Measurements from ENCODE around the gene SIRT3.

SIRT3 gene

DNA sequence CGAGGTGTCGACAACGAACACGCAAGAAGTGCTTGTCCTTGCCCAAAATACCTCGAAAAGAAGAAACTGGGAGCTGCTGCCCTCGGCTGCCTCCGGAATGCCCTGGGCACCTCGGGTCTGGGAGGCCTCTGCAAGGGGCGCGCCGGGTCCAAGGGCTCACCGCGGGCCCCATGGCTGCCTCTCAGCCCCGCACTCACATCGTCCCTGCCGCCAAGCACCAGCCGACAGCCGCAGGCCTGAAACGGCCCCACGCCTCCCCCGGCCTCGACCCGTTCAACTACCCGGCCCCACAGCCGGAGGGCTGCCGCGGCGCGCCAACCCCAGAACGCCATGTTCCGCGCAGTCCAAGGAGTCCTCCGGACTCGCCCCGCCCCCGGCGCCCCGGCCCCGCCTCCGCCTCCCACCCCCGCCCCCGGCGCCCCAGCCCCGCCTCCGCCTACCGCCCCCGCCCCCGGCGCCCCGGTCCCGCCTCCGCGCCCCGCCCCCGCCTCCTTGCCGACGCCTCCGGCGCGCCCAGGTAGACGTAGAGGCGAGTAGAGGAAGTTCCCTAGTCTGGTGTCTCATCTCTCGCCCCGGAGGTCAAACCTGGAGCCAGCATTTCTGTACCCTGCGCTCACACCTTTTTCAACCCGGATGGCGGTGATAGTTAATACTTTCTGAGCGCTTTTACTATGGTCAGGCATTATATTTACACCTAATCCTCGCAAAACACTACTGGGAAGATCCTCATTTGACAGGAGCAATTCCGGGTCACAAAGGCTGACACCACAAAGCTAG is at the start of gene SIRT3:
Gene SIRT3 (minus strand): TSS at position 346 of the 777 bp plus-strand sequence. CDS start 14 bp downstream, at position 332.
- Mint-ChIP-seq H3K4me1 (ENCODE audit: low read depth) (peaks cover 32% of the 10 kb centered on the region), H3K27ac (peak within 1 kb of the TSS; percentile 99), H3K9me3 (no peaks in the 10 kb centered on the region), H3K4me3 (peak within 1 kb of the TSS; percentile 98), H3K36me3 (ENCODE audit: low read depth) (peaks cover 11% of the 10 kb centered on the region), H3K27me3 (ENCODE audit: low read depth) (no peaks in the 10 kb centered on the region)
- DNase-seq (ENCODE audit: low spot score) = peak; percentile 77

DNA sequence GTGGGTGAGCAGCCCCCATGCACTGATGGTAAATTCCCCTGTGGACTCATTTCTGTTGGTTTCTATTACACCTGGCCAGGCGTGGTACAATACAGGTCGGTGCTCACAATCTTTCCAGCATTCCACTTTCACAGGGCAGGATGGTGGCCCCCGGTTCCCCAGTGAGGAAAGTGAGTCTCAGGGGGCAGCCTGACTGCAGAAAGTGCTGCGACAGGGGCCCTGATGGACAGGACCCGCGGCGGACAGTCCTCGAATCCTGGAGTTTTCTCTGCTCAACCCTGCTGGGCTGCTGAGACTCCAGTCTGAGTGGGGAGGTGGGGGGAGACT is 49.7 kb upstream of the SIRT3 start:
- H3K27me3 Mint-ChIP-seq (ENCODE audit: low read depth) = peaks cover 35% of the 10 kb centered on the region
- no peak overlapping the region for H3K4me3 Mint-ChIP-seq
- no peak overlapping the region for H3K27ac Mint-ChIP-seq
- no peaks in the 10 kb centered on the region for H3K9me3 Mint-ChIP-seq
- DNase-seq (ENCODE audit: low spot score) = no peak
- peaks cover 20% of the 10 kb centered on the region for H3K36me3 Mint-ChIP-seq (ENCODE audit: low read depth)
- H3K4me1 Mint-ChIP-seq (ENCODE audit: low read depth) = peaks cover 30% of the 10 kb centered on the region

- H3K27ac Mint-ChIP-seq = no peak overlapping the region
- DNase-seq (ENCODE audit: low spot score) = no peak
- no peak overlapping the region for H3K4me3 Mint-ChIP-seq
- H3K4me1 Mint-ChIP-seq (ENCODE audit: low read depth) = peaks cover 32% of the 10 kb centered on the region
- H3K36me3 Mint-ChIP-seq (ENCODE audit: low read depth) = peaks cover 19% of the 10 kb centered on the region
- no peaks in the 10 kb centered on the region for H3K9me3 Mint-ChIP-seq
- H3K27me3 Mint-ChIP-seq (ENCODE audit: low read depth) = peaks cover 37% of the 10 kb centered on the region
Observed at GRCh38 chr11:285021-285893, 49.1 kb upstream of the SIRT3 start.

DNA sequence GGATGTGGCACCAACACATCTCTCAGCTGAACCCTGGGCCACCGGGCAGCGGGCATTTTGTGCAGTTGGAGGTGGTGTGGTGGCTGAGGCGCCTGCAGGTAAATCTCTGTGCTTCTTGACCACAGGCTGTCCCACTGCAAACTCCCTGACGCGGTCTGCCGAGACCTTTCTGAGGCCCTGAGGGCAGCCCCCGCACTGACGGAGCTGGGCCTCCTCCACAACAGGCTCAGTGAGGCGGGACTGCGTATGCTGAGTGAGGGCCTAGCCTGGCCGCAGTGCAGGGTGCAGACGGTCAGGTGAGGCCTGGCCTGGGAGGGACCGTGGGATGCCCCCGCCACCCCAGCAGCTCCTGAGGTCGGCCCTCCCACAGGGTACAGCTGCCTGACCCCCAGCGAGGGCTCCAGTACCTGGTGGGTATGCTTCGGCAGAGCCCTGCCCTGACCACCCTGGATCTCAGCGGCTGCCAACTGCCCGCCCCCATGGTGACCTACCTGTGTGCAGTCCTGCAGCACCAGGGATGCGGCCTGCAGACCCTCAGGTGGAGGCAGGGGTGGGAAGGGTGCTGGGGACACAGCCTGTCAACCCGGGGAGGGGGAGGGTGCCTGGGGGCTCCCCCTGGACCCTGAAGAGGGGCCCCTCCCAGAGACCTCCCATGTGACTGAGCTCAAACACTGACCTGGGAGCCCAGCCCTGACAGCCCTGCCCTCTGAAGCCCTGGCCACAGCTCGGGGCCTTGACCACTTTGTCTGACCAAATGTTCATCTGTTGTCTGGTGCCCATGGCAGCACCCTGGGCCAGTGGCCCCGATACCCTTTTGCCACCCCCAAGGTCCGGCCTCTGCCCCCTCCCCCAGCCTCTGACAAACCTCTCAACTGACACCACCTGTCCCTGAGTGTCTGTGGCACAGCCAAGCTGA is 48.2 kb upstream of the SIRT3 start:
- Mint-ChIP-seq H3K27ac (no peak overlapping the region), H3K4me1 (ENCODE audit: low read depth) (peaks cover 32% of the 10 kb centered on the region), H3K36me3 (ENCODE audit: low read depth) (peaks cover 19% of the 10 kb centered on the region), H3K9me3 (no peaks in the 10 kb centered on the region), H3K27me3 (ENCODE audit: low read depth) (peaks cover 40% of the 10 kb centered on the region), H3K4me3 (no peak overlapping the region)
- no peak for DNase-seq (ENCODE audit: low spot score)

DNA sequence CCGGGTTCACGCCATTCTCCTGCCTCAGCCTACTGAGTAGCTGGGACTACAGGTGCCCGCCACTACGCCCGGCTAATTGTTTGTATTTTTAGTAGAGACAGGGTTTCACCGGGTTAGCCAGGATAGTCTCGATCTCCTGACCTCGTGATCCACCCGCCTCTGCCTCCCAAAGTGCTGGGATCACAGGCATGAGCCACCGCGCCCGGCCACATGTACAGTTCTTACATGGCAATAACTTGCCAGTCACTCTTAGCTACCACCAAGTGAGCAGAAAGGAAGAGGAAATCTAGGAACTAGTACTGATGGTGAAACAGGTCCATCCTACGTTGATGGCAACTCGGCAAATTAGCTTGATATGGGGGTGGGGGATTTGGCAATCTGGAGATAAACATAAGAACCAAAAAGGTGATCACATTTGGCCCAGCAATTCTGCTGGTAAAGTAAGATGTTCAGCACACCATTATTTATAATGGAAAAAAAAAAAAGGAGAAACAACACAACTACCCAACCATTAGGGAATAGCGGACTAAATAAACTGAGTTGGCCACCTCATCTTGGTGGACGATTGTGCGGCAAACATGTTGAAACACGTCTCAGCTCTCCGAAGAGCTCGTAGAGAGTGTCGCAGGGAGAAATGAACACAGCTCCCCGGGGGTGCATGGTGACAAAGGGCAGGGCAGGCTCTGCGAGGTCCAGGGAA is 47.4 kb upstream of the SIRT3 start:
- Mint-ChIP-seq H3K4me1 (ENCODE audit: low read depth) (peaks cover 35% of the 10 kb centered on the region), H3K27ac (no peak overlapping the region), H3K27me3 (ENCODE audit: low read depth) (peaks cover 44% of the 10 kb centered on the region), H3K9me3 (no peaks in the 10 kb centered on the region), H3K36me3 (ENCODE audit: low read depth) (peaks cover 21% of the 10 kb centered on the region), H3K4me3 (no peak overlapping the region)
- no peak for DNase-seq (ENCODE audit: low spot score)

DNA sequence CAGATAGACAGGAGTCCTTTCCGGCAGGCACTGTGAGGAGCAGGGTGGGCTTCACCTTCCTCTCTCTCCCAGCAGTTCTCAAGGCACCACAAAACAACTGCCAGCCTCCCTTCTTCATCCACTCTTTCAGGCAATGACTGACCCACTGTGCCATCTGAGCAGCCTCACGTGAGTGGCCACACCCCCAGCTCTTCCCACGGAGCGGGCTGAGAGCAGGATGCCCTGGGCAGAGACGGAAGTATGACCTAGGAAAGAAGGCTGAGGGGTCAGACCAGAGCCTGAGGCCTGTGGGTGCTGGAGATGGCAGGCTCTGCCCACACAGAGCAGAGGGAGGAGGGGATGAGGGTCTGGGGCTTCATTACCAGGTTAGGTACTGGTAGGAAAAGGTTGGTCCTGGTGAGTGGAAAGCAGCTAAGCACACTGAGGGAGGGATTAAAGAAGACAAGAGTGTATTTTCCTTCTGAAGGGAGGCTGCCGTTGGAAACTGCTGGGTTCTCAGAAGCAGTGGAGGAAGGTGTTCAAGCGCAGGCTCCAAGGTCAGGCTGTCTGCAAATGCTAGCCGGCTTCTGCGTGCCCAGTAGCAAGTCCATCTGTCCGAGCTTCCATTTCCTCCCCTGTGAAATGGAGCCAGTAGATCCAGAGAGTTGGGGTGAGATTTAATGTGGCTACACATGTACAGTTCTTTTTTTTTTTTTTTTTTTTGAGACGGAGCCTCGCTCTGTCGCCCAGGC is 46.7 kb upstream of the SIRT3 start:
- Mint-ChIP-seq H3K4me3 (peak overlapping the region; percentile 77), H3K27ac (peak overlapping the region; percentile 59), H3K4me1 (ENCODE audit: low read depth) (peaks cover 40% of the 10 kb centered on the region), H3K9me3 (no peaks in the 10 kb centered on the region), H3K27me3 (ENCODE audit: low read depth) (peaks cover 49% of the 10 kb centered on the region), H3K36me3 (ENCODE audit: low read depth) (peaks cover 18% of the 10 kb centered on the region)
- DNase-seq (ENCODE audit: low spot score) = no peak

DNA sequence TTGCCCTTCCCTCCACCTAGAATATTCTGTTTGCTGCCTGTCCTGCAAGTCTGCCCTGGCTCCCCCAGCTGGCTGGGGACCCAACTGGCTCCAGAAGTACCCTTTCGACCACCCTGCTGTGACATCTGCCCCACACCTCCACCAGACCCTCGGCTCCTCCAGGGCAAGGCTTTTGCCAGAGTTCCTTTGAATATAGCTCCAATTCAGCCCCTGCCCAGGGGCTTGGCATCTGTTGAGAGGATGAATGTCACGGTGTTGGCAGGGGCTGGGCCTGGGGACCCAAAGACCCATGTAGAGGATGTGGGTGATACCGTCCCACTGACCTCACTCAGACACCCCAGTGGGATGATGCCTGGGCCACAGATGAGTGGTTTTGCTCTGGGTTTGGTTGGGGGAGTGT is 46.0 kb upstream of the SIRT3 start:
- Mint-ChIP-seq H3K4me1 (ENCODE audit: low read depth) (peaks cover 38% of the 10 kb centered on the region), H3K36me3 (ENCODE audit: low read depth) (peaks cover 20% of the 10 kb centered on the region), H3K27ac (peak overlapping the region; percentile 59), H3K4me3 (peak overlapping the region; percentile 77), H3K9me3 (no peaks in the 10 kb centered on the region), H3K27me3 (ENCODE audit: low read depth) (peaks cover 48% of the 10 kb centered on the region)
- no peak for DNase-seq (ENCODE audit: low spot score)

- DNase-seq (ENCODE audit: low spot score) = no peak
- Mint-ChIP-seq H3K4me3 (peak overlapping the region; percentile 77), H3K4me1 (ENCODE audit: low read depth) (peaks cover 38% of the 10 kb centered on the region), H3K27me3 (ENCODE audit: low read depth) (peaks cover 49% of the 10 kb centered on the region), H3K36me3 (ENCODE audit: low read depth) (peaks cover 24% of the 10 kb centered on the region), H3K9me3 (peaks cover 4% of the 10 kb centered on the region), H3K27ac (no peak overlapping the region)
Observed at GRCh38 chr11:281486-282161, 45.5 kb upstream of the SIRT3 start.

DNA sequence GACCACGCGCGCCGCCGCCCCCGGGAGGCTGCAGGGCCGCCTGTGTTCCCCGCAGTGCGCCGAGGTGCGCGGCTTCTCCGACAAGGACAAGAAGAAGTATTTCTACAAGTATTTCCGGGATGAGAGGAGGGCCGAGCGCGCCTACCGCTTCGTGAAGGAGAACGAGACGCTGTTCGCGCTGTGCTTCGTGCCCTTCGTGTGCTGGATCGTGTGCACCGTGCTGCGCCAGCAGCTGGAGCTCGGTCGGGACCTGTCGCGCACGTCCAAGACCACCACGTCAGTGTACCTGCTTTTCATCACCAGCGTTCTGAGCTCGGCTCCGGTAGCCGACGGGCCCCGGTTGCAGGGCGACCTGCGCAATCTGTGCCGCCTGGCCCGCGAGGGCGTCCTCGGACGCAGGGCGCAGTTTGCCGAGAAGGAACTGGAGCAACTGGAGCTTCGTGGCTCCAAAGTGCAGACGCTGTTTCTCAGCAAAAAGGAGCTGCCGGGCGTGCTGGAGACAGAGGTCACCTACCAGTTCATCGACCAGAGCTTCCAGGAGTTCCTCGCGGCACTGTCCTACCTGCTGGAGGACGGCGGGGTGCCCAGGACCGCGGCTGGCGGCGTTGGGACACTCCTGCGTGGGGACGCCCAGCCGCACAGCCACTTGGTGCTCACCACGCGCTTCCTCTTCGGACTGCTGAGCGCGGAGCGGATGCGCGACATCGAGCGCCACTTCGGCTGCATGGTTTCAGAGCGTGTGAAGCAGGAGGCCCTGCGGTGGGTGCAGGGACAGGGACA is 44.8 kb upstream of the SIRT3 start:
- DNase-seq (ENCODE audit: low spot score) = peak; percentile 33
- Mint-ChIP-seq H3K9me3 (peaks cover 11% of the 10 kb centered on the region), H3K27me3 (ENCODE audit: low read depth) (peaks cover 56% of the 10 kb centered on the region), H3K36me3 (ENCODE audit: low read depth) (peaks cover 31% of the 10 kb centered on the region), H3K4me1 (ENCODE audit: low read depth) (peaks cover 42% of the 10 kb centered on the region), H3K27ac (peak overlapping the region; percentile 45), H3K4me3 (peak overlapping the region; percentile 77)

DNA sequence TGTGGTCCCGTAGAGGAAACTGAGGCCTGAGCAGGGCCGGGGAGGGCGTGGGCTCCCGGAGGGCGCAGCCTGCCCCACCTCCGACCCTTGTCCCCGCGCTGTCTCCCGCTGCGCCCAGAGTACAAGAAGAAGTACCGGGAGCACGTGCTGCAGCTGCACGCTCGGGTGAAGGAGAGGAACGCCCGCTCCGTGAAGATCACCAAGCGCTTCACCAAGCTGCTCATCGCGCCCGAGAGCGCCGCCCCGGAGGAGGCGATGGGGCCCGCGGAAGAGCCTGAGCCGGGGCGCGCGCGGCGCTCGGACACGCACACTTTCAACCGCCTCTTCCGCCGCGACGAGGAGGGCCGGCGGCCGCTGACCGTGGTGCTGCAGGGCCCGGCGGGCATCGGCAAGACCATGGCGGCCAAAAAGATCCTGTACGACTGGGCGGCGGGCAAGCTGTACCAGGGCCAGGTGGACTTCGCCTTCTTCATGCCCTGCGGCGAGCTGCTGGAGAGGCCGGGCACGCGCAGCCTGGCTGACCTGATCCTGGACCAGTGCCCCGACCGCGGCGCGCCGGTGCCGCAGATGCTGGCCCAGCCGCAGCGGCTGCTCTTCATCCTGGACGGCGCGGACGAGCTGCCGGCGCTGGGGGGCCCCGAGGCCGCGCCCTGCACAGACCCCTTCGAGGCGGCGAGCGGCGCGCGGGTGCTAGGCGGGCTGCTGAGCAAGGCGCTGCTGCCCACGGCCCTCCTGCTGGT is 44.0 kb upstream of the SIRT3 start:
- H3K27ac Mint-ChIP-seq = peak overlapping the region; percentile 65
- H3K4me3 Mint-ChIP-seq = peak overlapping the region; percentile 74
- peak; percentile 29 for DNase-seq (ENCODE audit: low spot score)
- H3K27me3 Mint-ChIP-seq (ENCODE audit: low read depth) = peaks cover 62% of the 10 kb centered on the region
- peaks cover 32% of the 10 kb centered on the region for H3K36me3 Mint-ChIP-seq (ENCODE audit: low read depth)
- peaks cover 41% of the 10 kb centered on the region for H3K4me1 Mint-ChIP-seq (ENCODE audit: low read depth)
- H3K9me3 Mint-ChIP-seq = peaks cover 11% of the 10 kb centered on the region

All from T-helper 2 cell treated with Interferon-gamma antibody and Interleukin-4, amounts not matched to agents 5 μg/mL and 100 μg/mL, for 36 hours (primary cell).